ENCODE measurements around the gene DOCK2.
"Not testable (repeated sequence)": the region's sequence is repeated elsewhere in the genome, so short reads cannot be mapped to it uniquely, and the experiment has no call there.

The DOCK2 gene

GRCh38 chr5:169655353-169655752 is 18.3 kb downstream of the DOCK2 start:
- no peak for DNase-seq (ENCODE audit: low read depth in 2 of 2)
- H3K4me3 ChIP-seq (replicated peaks in 1 of 2; ENCODE audit: low read depth in 2 of 2, low read length in 2 of 2) = no peak overlapping the region
- TF ChIP-seq CTCF (IDR thresholded peaks at IDR 0.05; ENCODE audit: low read depth, low read length) = no peak

DNA sequence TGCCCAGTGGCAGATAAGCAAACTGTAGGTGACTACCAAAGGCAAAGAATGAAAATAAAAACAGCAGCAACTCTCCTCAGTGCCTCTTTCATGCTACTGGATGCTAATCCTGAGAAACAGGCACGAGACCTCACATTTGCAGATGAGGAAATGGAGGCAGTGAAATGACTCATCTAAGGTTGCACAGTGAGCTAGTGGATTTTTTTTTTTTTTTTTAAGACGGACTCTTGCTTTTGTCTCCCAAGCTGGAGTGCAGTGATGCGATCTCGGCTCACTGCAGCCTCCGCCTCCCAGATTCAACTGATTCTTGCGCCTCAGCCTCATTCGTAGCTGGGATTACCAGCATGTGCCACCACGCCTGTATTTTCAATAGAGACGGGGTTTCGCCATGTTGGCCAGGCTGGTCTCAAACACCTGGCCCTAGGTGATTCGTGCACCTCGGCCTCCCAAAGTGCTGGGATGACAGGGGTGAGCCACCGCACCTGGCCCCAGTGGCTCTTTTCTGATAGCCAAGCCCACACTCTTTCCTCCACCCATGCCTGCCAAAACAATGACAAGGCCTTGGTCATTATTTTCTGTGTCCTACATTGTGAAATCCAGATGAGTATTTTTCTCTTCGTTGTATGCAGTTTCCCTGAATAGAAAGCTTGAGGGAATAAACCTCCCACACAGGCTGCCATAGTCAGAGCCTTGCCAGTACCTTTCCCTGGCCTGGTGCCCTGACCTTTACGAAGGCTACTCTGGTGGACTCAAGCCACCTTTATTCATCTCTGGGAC is 19.2 kb downstream of the DOCK2 start:
- peak; percentile 46 to 76 for DNase-seq (ENCODE audit: low read depth in 2 of 2)
- H3K4me3 ChIP-seq (replicated peaks in 1 of 2; ENCODE audit: low read depth in 2 of 2, low read length in 2 of 2) = no peak overlapping the region
- TF ChIP-seq CTCF (IDR thresholded peaks at IDR 0.05; ENCODE audit: low read depth, low read length) = no peak

GRCh38 chr5:169657127-169657526 is 20.1 kb downstream of the DOCK2 start:
- H3K4me3 ChIP-seq (replicated peaks in 1 of 2; ENCODE audit: low read depth in 2 of 2, low read length in 2 of 2) = no peak overlapping the region
- TF ChIP-seq CTCF (IDR thresholded peaks at IDR 0.05; ENCODE audit: low read depth, low read length) = no peak
- no peak for DNase-seq (ENCODE audit: low read depth in 2 of 2)

DNA sequence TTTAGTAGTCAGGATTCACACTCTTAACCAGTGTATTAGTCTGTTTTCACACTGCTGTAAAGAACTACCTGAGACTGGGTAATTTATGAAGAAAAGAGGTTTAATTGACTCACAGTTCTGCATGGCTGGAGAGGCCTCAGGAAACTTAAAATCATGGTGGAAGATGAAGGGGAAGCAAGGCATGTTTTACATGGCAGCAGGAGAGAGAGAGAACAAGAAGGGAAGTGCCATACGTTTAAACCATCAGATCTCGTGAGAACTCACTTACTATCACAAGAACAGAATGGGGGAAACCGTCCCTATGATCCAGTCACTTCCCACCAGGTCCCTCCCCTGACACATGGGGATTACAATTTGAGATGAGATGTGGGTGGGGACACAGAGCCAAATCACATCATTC is 25.4 kb downstream of the DOCK2 start:
- not testable (repeated sequence) for DNase-seq (ENCODE audit: low read depth in 2 of 2); H3K4me3 ChIP-seq (replicated peaks in 1 of 2; ENCODE audit: low read depth in 2 of 2, low read length in 2 of 2)

GRCh38 chr5:169663537-169663936 is 26.5 kb downstream of the DOCK2 start:
- TF ChIP-seq CTCF (IDR thresholded peaks at IDR 0.05; ENCODE audit: low read depth, low read length) = no peak

DNA sequence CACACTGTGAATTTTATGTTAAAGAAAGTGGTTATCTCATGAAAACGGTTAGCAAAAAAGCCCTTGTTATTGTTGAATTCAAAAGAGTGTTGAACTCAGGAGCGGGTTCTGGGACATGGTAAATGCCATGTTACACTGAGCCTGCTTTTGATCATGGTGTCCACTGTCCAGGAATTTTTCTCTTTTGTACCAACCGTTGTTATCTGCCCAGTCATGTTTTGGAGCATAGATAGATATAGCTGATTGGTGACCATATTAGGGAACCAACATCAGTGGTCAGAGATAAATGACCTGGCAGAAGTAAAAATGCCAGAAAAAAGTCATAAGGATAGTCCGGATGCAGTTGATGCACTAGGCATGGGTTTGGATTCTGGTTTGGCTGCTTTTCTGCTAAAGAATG is 29.3 kb downstream of the DOCK2 start:
- no peak for TF ChIP-seq CTCF (IDR thresholded peaks at IDR 0.05; ENCODE audit: low read depth, low read length)
- no peak overlapping the region for H3K4me3 ChIP-seq (replicated peaks in 1 of 2; ENCODE audit: low read depth in 2 of 2, low read length in 2 of 2)
- DNase-seq (ENCODE audit: low read depth in 2 of 2) = no peak

More at GRCh38 chr5:169663537-169663936, 26.5 kb downstream of the DOCK2 start:
- no peak overlapping the region for H3K4me3 ChIP-seq (replicated peaks in 1 of 2; ENCODE audit: low read depth in 2 of 2, low read length in 2 of 2)
- DNase-seq (ENCODE audit: low read depth in 2 of 2) = no peak

- no peak for TF ChIP-seq CTCF (IDR thresholded peaks at IDR 0.05; ENCODE audit: low read depth, low read length)
- H3K4me3 ChIP-seq (replicated peaks in 1 of 2; ENCODE audit: low read depth in 2 of 2, low read length in 2 of 2) = no peak overlapping the region
- peak in 1 of 2 donors; percentile 53 for DNase-seq (ENCODE audit: low read depth in 2 of 2)
Observed at GRCh38 chr5:169667896-169668674, 31.0 kb downstream of the DOCK2 start.

Data from cardiac fibroblast (primary cell).